Trophoblast cell (in vitro differentiated cells and primary cell): ENCODE results near the gene ACTR1A.
A peak's percentile ranks its signal among the peaks of the same experiment; 100 is the strongest.
"Not testable (repeated sequence)": the region's sequence is repeated elsewhere in the genome, so short reads cannot be mapped to it uniquely, and the experiment has no call there.

Experiments used
- DNase-seq, 2 donors: peaks; one replicate each; pipeline ENCODE4 v3.0.0-alpha.2; 2016
- H2AFZ ChIP-seq: 2 replicates; pipeline ENCODE4 v1.6.1; 2013; ENCODE audit warnings: low read length, moderate library complexity, mild to moderate bottlenecking; ENCODE audit not compliant: insufficient read depth, poor library complexity
- H2AK5ac ChIP-seq: 2 replicates; pipeline ENCODE4 v1.6.1; 2013; ENCODE audit warnings: mild to moderate bottlenecking, low read length
- H2BK120ac ChIP-seq: 2 replicates; pipeline ENCODE4 v1.6.1; 2013; ENCODE audit warnings: low read length, mild to moderate bottlenecking, moderate library complexity; ENCODE audit not compliant: insufficient read depth, poor library complexity
- H2BK12ac ChIP-seq: 2 replicates; pipeline ENCODE4 v1.6.1; 2013; ENCODE audit warnings: mild to moderate bottlenecking, low read length, moderate library complexity
- H2BK5ac ChIP-seq: 2 replicates; pipeline ENCODE4 v1.6.1; 2013; ENCODE audit warnings: low read length, low read depth, moderate library complexity, mild to moderate bottlenecking; ENCODE audit not compliant: poor library complexity
- H3K14ac ChIP-seq: 2 replicates; pipeline ENCODE4 v1.6.1; 2013; ENCODE audit warnings: mild to moderate bottlenecking, low read length
- H3K18ac ChIP-seq: 2 replicates; pipeline ENCODE4 v1.6.1; 2013; ENCODE audit warnings: mild to moderate bottlenecking, low read length
- H3K23ac ChIP-seq: 2 replicates; pipeline ENCODE4 v1.6.1; 2013; ENCODE audit warnings: low read length
- H3K27ac ChIP-seq: 2 replicates; pipeline ENCODE4 v1.5.1; 2013; ENCODE audit warnings: low read depth, mild to moderate bottlenecking, inconsistent platforms, low read length, moderate library complexity
- H3K27me3 ChIP-seq: 2 replicates; pipeline ENCODE4 v1.6.1; 2013; ENCODE audit warnings: inconsistent platforms, mild to moderate bottlenecking, low read length, moderate library complexity; ENCODE audit not compliant: insufficient read depth
- H3K36me3 ChIP-seq, 2 experiments: 1 replicate in 1 of 2; 2 replicates in 1 of 2; pipeline ENCODE4 v1.6.1; 2013; ENCODE audit warnings: low read length in 2 of 2, mild to moderate bottlenecking in 2 of 2, moderate library complexity in 1 of 2; ENCODE audit not compliant: insufficient read depth in 2 of 2, control insufficient read depth in 1 of 2
- H3K4ac ChIP-seq: 2 replicates; pipeline ENCODE4 v1.6.1; 2013; ENCODE audit warnings: low read depth, mild to moderate bottlenecking, low read length, moderate library complexity
- H3K4me1 ChIP-seq, 2 experiments: 1 replicate in 1 of 2; 2 replicates in 1 of 2; pipeline ENCODE4 v1.6.1; 2013; ENCODE audit warnings: low read length in 2 of 2, mild to moderate bottlenecking in 2 of 2, moderate library complexity in 1 of 2; ENCODE audit not compliant: insufficient read depth in 2 of 2, control insufficient read depth in 1 of 2
- H3K4me2 ChIP-seq: 2 replicates; pipeline ENCODE4 v1.6.1; 2013; ENCODE audit warnings: inconsistent platforms, mild to moderate bottlenecking, low read length, moderate library complexity
- H3K4me3 ChIP-seq: 2 replicates; pipeline ENCODE4 v1.5.1; 2013; ENCODE audit warnings: mild to moderate bottlenecking, low read depth, low read length, inconsistent platforms
- H3K79me1 ChIP-seq: one replicate; pipeline ENCODE4 v1.6.1; 2013; ENCODE audit warnings: low read length
- H3K79me2 ChIP-seq: 2 replicates; pipeline ENCODE4 v1.6.1; 2013; ENCODE audit warnings: low read length, mild to moderate bottlenecking; ENCODE audit not compliant: control insufficient read depth, insufficient read depth, poor library complexity
- H3K9ac ChIP-seq: 2 replicates; pipeline ENCODE4 v1.6.1; 2013; ENCODE audit warnings: mild to moderate bottlenecking, low read length
- H3K9me3 ChIP-seq: 2 replicates; pipeline ENCODE4 v1.6.1; 2013; ENCODE audit warnings: low read depth, mild to moderate bottlenecking, control low read depth, inconsistent platforms, low read length; ENCODE audit not compliant: insufficient read depth
- H4K12ac ChIP-seq: 2 replicates; pipeline ENCODE4 v1.6.1; 2013; ENCODE audit warnings: low read depth, mild to moderate bottlenecking, low read length, moderate library complexity
- H4K8ac ChIP-seq: 2 replicates; pipeline ENCODE4 v1.6.1; 2013; ENCODE audit warnings: low read depth, mild to moderate bottlenecking, low read length, moderate library complexity
- H4K91ac ChIP-seq: one replicate; pipeline ENCODE4 v1.6.1; 2013; ENCODE audit warnings: low read depth, mild to moderate bottlenecking, low read length, moderate library complexity
- WGBS: extraction: QIAGEN DNeasy Blood & Tissue Kit; methylation state at CpG from one replicate; pipeline ENCODE4 v1.1.7; 2013; ENCODE audit warnings: missing lambda C conversion rate; ENCODE audit not compliant: insufficient read length, insufficient coverage; ENCODE audit errors: extremely low coverage; 5-methylcytosine and 5-hydroxymethylcytosine counted together

Gene ACTR1A

DNA sequence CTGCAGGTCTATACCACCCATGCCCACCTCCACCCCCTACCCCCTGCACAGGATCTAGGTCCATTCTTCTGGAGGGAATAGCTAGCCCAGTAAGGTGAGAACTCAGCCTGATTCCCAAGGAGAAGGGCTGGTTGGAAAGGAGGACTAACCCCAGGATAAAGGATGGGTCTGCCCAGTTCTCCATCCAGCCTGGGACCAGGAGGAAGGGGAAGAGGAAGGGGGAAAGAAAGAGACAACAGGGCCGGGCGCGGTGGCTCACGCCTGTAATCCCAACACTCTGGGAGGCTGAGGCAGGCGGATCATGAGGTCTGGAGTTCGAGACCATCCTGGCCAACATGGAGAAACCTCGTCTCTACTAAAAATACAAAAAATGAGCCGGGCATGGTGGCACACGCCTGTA is 32.5 kb upstream of the ACTR1A start:
- H4K12ac ChIP-seq, H2BK5ac ChIP-seq, H3K18ac ChIP-seq, H2BK120ac ChIP-seq, H3K9me3 ChIP-seq, H3K4me3 ChIP-seq, H3K9ac ChIP-seq, H3K4me2 ChIP-seq, H3K27me3 ChIP-seq, H2AK5ac ChIP-seq, H3K23ac ChIP-seq, H4K8ac ChIP-seq, H3K14ac ChIP-seq, H2BK12ac ChIP-seq, H3K27ac ChIP-seq, H3K4me1 ChIP-seq, H3K79me1 ChIP-seq, H3K36me3 ChIP-seq, H2AFZ ChIP-seq, H3K4ac ChIP-seq, DNase-seq, H3K79me2 ChIP-seq, H4K91ac ChIP-seq: not testable (repeated sequence)
- no CpG with 5 or more reads among the region's 9 CpGs for whole genome bisulfite sequencing

DNA sequence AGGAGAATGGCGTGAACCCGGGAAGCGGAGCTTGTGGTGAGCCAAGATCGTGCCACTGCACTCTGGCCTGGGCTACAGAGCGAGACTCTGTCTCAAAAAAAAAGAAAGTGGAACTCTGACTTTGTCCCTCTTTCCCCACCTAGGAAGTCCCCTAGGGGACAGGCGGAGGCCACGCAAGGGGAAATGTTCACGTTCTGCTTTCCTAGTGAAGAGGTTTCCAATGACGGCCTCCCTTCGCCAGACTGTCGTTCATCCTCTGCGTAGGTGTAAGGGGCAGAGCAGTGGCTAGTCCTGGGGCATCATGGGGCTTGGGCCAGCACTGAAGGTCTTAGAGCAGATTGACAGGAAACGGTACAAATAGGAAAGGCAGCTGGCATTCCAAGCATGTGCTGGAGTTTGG is 31.8 kb upstream of the ACTR1A start:
- no peaks in the 10 kb centered on the region for H3K79me1 ChIP-seq
- no peak overlapping the region for H3K23ac ChIP-seq
- H2AK5ac ChIP-seq, result no peak overlapping the region
- no peak overlapping the region for H3K4ac ChIP-seq
- no CpG with 5 or more reads among the region's 13 CpGs for WGBS
- H2BK5ac ChIP-seq, result no peak overlapping the region
- H3K27ac ChIP-seq, result no peak overlapping the region
- no peak overlapping the region for H3K9ac ChIP-seq
- H3K18ac ChIP-seq, result no peak overlapping the region
- no peak overlapping the region for H3K14ac ChIP-seq
- H3K79me2 ChIP-seq, result no peaks in the 10 kb centered on the region
- H2BK12ac ChIP-seq, result no peak overlapping the region
- no peak overlapping the region for H3K4me2 ChIP-seq
- peak in 1 of 2 donors; percentile 20 for DNase-seq
- peaks cover 3 to 10% of the 10 kb centered on the region in 2 experiments for H3K36me3 ChIP-seq
- no peak overlapping the region for H4K91ac ChIP-seq
- no peak overlapping the region for H3K4me3 ChIP-seq
- H4K12ac ChIP-seq, result no peak overlapping the region
- H3K4me1 ChIP-seq, result no peaks in the 10 kb centered on the region
- no peak overlapping the region for H2BK120ac ChIP-seq
- no peak overlapping the region for H2AFZ ChIP-seq
- no peaks in the 10 kb centered on the region for H3K9me3 ChIP-seq
- no peaks in the 10 kb centered on the region for H3K27me3 ChIP-seq
- H4K8ac ChIP-seq, result no peak overlapping the region

DNA sequence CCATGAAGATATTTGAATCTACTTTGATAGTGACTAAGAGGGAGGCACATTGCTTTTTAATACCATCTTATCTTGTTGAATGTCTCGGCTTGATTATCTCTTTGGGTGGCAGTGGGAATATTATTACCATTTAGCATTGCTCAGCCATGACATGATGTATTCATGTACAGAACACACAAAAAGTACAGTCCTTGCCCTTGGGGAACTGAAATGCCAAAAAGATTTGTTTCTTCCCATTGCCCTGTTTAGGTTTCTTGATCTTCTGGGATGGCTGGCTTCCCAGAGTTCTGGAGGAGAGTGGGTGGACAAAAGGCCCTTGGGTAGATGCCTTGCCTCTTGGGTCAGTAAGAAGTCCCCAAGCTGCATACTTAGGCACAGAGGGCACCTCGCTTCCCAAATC is 25.0 kb upstream of the ACTR1A start:
- WGBS, result no CpG with 5 or more reads among the region's 2 CpGs

DNA sequence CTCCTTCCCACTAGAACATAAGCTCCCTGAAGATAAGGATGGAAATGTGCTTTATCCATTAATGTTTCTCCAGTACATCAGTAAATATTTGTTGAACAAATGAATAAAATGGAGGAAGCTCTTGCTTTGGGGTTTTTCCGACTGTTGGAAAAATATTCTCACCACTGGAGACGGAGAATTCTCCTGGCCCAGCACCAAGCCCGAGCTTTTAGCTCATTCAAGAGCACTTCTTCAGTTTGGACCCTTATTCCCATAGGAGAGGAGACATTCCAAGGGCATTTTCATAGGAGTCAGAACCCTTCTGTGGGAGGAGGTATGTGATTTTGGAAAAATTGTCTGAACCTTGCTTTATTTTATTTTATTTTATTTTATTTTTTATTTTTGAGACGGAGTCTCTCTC is 22.2 kb upstream of the ACTR1A start:
- H2BK120ac ChIP-seq, result no peak overlapping the region
- H3K4me1 ChIP-seq, result peaks cover 0 to 11% of the 10 kb centered on the region in 2 experiments
- no peak overlapping the region for H3K4me3 ChIP-seq
- H2BK12ac ChIP-seq, result no peak overlapping the region
- WGBS, result no CpG with 5 or more reads among the region's 4 CpGs
- H3K4me2 ChIP-seq, result no peak overlapping the region
- H4K91ac ChIP-seq, result no peak overlapping the region
- no peaks in the 10 kb centered on the region for H3K27me3 ChIP-seq
- no peak overlapping the region for H2BK5ac ChIP-seq
- H3K9ac ChIP-seq, result no peak overlapping the region
- no peak overlapping the region for H2AK5ac ChIP-seq
- no peak overlapping the region for H3K4ac ChIP-seq
- no peak overlapping the region for H3K23ac ChIP-seq
- H3K79me2 ChIP-seq, result peaks cover 3% of the 10 kb centered on the region
- no peaks in the 10 kb centered on the region for H3K9me3 ChIP-seq
- no peak overlapping the region for H4K8ac ChIP-seq
- no peak overlapping the region for H3K18ac ChIP-seq
- no peaks in the 10 kb centered on the region for H3K79me1 ChIP-seq
- no peak overlapping the region for H2AFZ ChIP-seq
- no peak overlapping the region for H3K14ac ChIP-seq
- no peak overlapping the region for H3K27ac ChIP-seq
- no peak for DNase-seq
- H4K12ac ChIP-seq, result no peak overlapping the region
- peaks cover 12 to 15% of the 10 kb centered on the region in 2 experiments for H3K36me3 ChIP-seq

More for the DNA sequence above, 25.0 kb upstream of the ACTR1A start:
- DNase-seq, result no peak
- no peak overlapping the region for H3K27ac ChIP-seq
- no peak overlapping the region for H3K9ac ChIP-seq
- no peak overlapping the region for H4K91ac ChIP-seq
- H3K4me2 ChIP-seq, result no peak overlapping the region
- H3K23ac ChIP-seq, result no peak overlapping the region
- no peak overlapping the region for H4K8ac ChIP-seq
- no peak overlapping the region for H2BK120ac ChIP-seq
- H4K12ac ChIP-seq, result no peak overlapping the region
- no peak overlapping the region for H2BK12ac ChIP-seq
- no peak overlapping the region for H2BK5ac ChIP-seq
- no peak overlapping the region for H2AK5ac ChIP-seq
- H3K36me3 ChIP-seq, result peaks cover 14 to 15% of the 10 kb centered on the region in 2 experiments
- H3K79me1 ChIP-seq, result no peaks in the 10 kb centered on the region
- no peak overlapping the region for H3K14ac ChIP-seq
- H3K9me3 ChIP-seq, result no peaks in the 10 kb centered on the region
- no peak overlapping the region for H3K4ac ChIP-seq
- H3K27me3 ChIP-seq, result no peaks in the 10 kb centered on the region
- no peak overlapping the region for H3K18ac ChIP-seq
- H3K79me2 ChIP-seq, result peaks cover 2% of the 10 kb centered on the region
- peaks cover 0 to 10% of the 10 kb centered on the region in 2 experiments for H3K4me1 ChIP-seq
- no peak overlapping the region for H3K4me3 ChIP-seq
- H2AFZ ChIP-seq, result no peak overlapping the region
